Activated CD4-positive, alpha-beta T cell treated with anti-CD3 and anti-CD28 coated beads, Interleukin-2, amount 10 ng/mL, durations not matched to agents 7 days and 5 days (primary cell): ENCODE measurements around the gene PDCD1LG2. TPM values are rescaled to one million over a fixed set of nuclear protein-coding genes. Genes with fewer than 3 reads are reported as not detected.
"Not testable (repeated sequence)": the region's sequence is repeated elsewhere in the genome, so short reads cannot be mapped to it uniquely, and the experiment has no call there.

Source experiments
- CTCF ChIA-PET: fragments of 350-600 bp; sonication (Branson Sonifier 250); formaldehyde crosslinking; loops from one replicate; lab custom pipeline; 2021; ENCODE audit warnings: antibody characterized with exemption; lab: Charles Lee
- POLR2A ChIA-PET: fragments of 350-600 bp; sonication (Branson Sonifier 250); formaldehyde crosslinking; loops from one replicate; lab custom pipeline; 2021; ENCODE audit warnings: antibody characterized with exemption; lab: Charles Lee
- DNase-seq: peaks from one replicate; pipeline ENCODE4 v3.0.0-alpha.2; 2020
- H3K27ac Mint-ChIP-seq: one replicate; pipeline ENCODE4 v1.8.0; 2021; ENCODE audit warnings: mild to moderate bottlenecking, moderate library complexity, mixed read lengths
- H3K27me3 Mint-ChIP-seq: one replicate; pipeline ENCODE4 v1.8.0; 2021; ENCODE audit warnings: mixed read lengths
- H3K36me3 Mint-ChIP-seq: one replicate; pipeline ENCODE4 v1.8.0; 2021; ENCODE audit warnings: low read depth, mixed read lengths
- H3K4me1 Mint-ChIP-seq: one replicate; pipeline ENCODE4 v1.8.0; 2021; ENCODE audit warnings: mixed read lengths
- H3K4me3 Mint-ChIP-seq: one replicate; pipeline ENCODE4 v1.8.0; 2021; ENCODE audit warnings: mild to moderate bottlenecking, moderate library complexity, mixed read lengths
- H3K9me3 Mint-ChIP-seq: one replicate; pipeline ENCODE4 v1.8.0; 2021; ENCODE audit warnings: mixed read lengths
- total RNA-seq, 2 experiments: library from RNA; stranded (reverse); gene quantifications; one replicate each; pipeline ENCODE4 v1.2.3, GENCODE V29; 2021

PDCD1LG2 gene
- total RNA-seq, 2 experiments from 2014 or later = 2.2 TPM

DNA sequence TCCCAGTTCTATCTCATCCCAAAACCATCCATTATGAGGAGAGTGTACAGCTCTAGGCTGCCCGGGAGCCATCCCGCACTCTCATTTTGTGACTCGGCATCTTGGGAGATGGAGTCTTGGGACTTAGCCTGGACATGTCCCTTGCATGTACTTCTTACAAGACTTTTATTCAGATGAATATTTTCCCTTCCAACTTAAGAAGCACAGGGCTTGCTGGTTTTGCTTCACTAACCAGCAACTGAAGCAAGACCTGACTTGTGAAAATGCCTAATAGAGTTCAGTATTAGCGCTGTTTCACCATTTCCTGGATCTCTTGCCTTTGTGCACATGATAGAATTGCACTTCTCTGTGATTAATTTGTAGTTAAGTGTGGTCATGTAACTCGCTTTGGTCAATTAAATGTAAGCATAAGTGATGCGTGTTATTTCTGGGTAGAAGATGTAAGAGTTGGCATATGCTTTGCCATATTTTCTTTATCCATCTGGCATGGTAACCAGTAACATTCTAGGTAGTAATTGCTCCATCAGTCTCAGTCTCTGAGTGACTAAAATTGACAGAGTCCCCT is 55.8 kb downstream of the PDCD1LG2 start:
- no peaks in the 10 kb centered on the region for H3K27me3 Mint-ChIP-seq
- ChIA-PET CTCF (interaction anchor here (0.7 kb wide), 1 partner anchor 200 kb away, joined by 3 read pairs; no protein-coding TSS in a partner anchor), POLR2A (no interaction called here)
- no peak for DNase-seq
- no peak overlapping the region for H3K27ac Mint-ChIP-seq
- peaks cover 35% of the 10 kb centered on the region for H3K4me1 Mint-ChIP-seq
- peaks cover 32% of the 10 kb centered on the region for H3K36me3 Mint-ChIP-seq
- peaks cover 10% of the 10 kb centered on the region for H3K9me3 Mint-ChIP-seq
- no peak overlapping the region for H3K4me3 Mint-ChIP-seq

DNA sequence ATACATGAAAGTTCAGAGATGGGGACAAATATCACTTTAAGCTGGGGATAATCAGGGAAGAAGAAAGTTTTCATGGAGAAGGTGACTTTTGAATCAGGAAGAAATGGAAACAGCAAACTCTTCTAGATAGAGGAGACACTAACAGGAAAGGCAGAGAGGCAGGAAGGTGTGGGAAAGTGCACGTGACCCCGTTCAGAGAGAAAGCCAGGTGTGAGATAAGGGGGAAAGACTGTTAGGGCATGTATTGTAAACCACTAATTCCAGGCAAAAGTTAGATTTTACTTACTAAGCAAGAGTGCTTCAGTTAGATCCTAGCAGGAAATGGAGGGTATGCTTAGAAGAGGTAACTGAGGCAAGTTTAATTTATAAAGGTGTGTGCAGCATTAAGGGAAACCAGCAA is 58.5 kb downstream of the PDCD1LG2 start:
- no peaks in the 10 kb centered on the region for H3K27me3 Mint-ChIP-seq
- H3K27ac Mint-ChIP-seq = no peak overlapping the region
- ChIA-PET CTCF (interaction anchor here (2.3 kb wide), 1 partner anchor 11 kb away, joined by 15 read pairs; no protein-coding TSS in a partner anchor), POLR2A (no interaction called here)
- H3K4me1 Mint-ChIP-seq = peaks cover 17% of the 10 kb centered on the region
- H3K36me3 Mint-ChIP-seq = peaks cover 25% of the 10 kb centered on the region
- no peak overlapping the region for H3K4me3 Mint-ChIP-seq
- DNase-seq = no peak
- H3K9me3 Mint-ChIP-seq = no peaks in the 10 kb centered on the region

DNA sequence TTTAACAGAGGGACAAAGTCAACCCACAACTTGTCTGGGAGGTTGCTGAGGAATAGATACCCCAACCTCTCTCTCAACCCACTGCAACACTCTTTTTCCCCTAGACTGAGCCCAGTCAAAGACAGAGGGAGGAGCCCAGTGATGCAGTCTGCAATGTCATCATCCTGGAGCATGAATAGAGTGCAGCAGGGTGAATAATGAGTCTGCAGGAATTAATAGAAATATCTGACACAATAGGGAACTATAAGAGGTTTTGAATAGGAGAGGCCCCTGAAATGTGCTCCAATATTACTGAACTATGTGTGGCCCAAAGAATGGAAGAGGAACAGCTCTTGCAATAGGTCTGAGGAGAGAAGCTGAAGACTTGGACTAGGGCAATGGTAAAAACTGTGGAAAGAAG is 59.1 kb downstream of the PDCD1LG2 start:
- POLR2A ChIA-PET = no interaction called here
- Mint-ChIP-seq H3K4me1 (peaks cover 17% of the 10 kb centered on the region), H3K36me3 (peaks cover 23% of the 10 kb centered on the region), H3K4me3 (no peak overlapping the region), H3K27ac (no peak overlapping the region), H3K27me3 (no peaks in the 10 kb centered on the region), H3K9me3 (no peaks in the 10 kb centered on the region)
- DNase-seq = no peak
- CTCF ChIA-PET = interaction anchor here (1.1 kb wide), 1 partner anchor 11 kb away, joined by 3 read pairs; no protein-coding TSS in a partner anchor

DNA sequence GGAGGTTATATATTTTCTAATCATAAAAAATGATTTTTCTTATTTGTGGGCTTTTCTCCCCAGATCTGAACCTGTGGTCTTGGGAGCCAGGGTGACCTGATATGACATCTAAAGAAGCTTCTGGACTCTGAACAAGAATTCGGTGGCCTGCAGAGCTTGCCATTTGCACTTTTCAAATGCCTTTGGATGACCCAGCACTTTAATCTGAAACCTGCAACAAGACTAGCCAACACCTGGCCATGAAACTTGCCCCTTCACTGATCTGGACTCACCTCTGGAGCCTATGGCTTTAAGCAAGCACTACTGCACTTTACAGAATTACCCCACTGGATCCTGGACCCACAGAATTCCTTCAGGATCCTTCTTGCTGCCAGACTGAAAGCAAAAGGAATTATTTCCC is 59.6 kb downstream of the PDCD1LG2 start:
- no peak for DNase-seq
- ChIA-PET POLR2A (no interaction called here), CTCF (interaction anchor here (1.0 to 1.4 kb wide), 4 partner anchors 10 to 30 kb away, joined by 3 to 6 read pairs (median 3); no protein-coding TSS in a partner anchor)
- Mint-ChIP-seq H3K27ac (no peak overlapping the region), H3K27me3 (no peaks in the 10 kb centered on the region), H3K4me1 (peaks cover 17% of the 10 kb centered on the region), H3K4me3 (no peak overlapping the region), H3K36me3 (peaks cover 20% of the 10 kb centered on the region), H3K9me3 (no peaks in the 10 kb centered on the region)

DNA sequence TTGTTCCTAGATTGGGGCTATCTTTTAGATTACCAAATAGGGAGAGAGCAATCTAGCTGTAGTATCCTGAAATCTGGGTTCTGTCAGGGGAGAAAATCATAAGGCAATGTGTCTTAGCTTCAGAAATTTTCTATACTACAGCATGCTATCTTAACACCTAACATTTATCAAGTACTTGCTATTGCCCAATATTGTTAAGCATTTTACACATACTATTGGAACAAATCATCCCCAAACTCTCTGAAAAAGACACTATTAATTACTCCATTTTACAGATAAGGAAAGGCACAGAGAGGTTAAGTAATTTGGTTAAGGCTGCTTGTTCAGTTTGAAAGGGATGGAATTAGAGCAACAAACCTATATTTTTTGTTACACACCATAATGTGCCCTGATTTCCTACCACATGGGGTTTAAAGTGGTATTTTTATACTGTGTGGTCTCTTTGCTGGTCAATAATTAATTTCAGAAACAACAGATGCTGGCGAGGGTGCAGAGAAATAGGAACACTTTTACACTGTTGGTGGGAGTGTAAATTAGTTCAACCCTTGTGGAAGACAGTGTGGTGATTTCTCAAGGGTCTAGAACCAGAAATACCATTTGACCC is 61.4 kb downstream of the PDCD1LG2 start:
- H3K4me3 Mint-ChIP-seq = no peak overlapping the region
- H3K9me3 Mint-ChIP-seq = peaks cover 2% of the 10 kb centered on the region
- H3K27ac Mint-ChIP-seq = no peak overlapping the region
- POLR2A ChIA-PET = no interaction called here
- H3K36me3 Mint-ChIP-seq = peaks cover 22% of the 10 kb centered on the region
- CTCF ChIA-PET = no interaction called here
- no peak for DNase-seq
- no peaks in the 10 kb centered on the region for H3K27me3 Mint-ChIP-seq
- H3K4me1 Mint-ChIP-seq = peaks cover 18% of the 10 kb centered on the region

DNA sequence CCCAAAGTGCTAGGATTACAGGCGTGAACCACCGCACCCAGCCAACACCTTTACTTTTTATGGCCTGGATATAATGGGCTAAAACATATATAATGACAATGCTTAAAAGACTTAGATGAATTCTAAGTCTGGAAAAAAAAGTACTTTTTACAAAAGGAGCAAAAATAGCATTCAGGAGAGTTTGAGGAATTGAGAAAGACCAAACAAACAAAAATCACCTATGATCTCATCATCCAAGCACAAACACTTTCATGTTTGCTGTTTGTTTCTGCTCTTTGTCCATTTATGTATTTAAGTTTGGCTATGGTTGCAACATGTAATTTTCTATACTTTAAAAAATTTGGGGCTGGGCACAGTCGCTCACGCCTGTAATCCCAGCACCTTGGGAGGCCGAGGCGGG is 63.8 kb downstream of the PDCD1LG2 start:
- H3K9me3 Mint-ChIP-seq = peaks cover 2% of the 10 kb centered on the region
- H3K27ac Mint-ChIP-seq = no peak overlapping the region
- H3K27me3 Mint-ChIP-seq = no peaks in the 10 kb centered on the region
- peaks cover 14% of the 10 kb centered on the region for H3K4me1 Mint-ChIP-seq
- CTCF ChIA-PET = interaction anchor here (1.0 to 1.3 kb wide), 2 partner anchors 9 to 72 kb away, joined by 3 to 4 read pairs; no protein-coding TSS in a partner anchor
- H3K4me3 Mint-ChIP-seq = no peak overlapping the region
- POLR2A ChIA-PET = no interaction called here
- no peak for DNase-seq
- peaks cover 23% of the 10 kb centered on the region for H3K36me3 Mint-ChIP-seq

DNA sequence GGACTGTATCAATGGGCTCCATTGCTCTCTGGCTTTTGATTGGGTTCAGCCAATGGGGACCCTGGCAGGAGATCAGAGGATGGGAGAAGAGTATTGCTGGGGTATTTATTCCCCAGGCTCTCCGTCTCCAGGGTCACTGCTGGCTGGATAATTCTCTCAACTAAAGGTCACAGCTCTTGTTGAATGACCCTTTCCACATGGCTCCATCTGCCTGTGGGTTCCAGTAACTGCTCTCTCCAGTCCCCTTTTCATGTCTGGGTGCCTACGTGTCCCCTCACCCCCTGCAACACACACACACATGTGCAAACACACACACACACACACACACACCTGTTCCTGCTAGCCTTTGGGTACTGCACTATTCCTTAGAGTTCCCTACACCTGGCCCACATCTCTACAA is 64.7 kb downstream of the PDCD1LG2 start:
- ChIA-PET CTCF (interaction anchor here (0.6 to 1.3 kb wide), 6 partner anchors 8 to 815 kb away, joined by 3 to 6 read pairs (median 3); no protein-coding TSS in a partner anchor), POLR2A (no interaction called here)
- Mint-ChIP-seq H3K36me3 (peaks cover 22% of the 10 kb centered on the region), H3K4me1 (peaks cover 16% of the 10 kb centered on the region), H3K27ac (no peak overlapping the region), H3K4me3 (no peak overlapping the region), H3K27me3 (no peaks in the 10 kb centered on the region), H3K9me3 (peaks cover 2% of the 10 kb centered on the region)
- DNase-seq = no peak

DNA sequence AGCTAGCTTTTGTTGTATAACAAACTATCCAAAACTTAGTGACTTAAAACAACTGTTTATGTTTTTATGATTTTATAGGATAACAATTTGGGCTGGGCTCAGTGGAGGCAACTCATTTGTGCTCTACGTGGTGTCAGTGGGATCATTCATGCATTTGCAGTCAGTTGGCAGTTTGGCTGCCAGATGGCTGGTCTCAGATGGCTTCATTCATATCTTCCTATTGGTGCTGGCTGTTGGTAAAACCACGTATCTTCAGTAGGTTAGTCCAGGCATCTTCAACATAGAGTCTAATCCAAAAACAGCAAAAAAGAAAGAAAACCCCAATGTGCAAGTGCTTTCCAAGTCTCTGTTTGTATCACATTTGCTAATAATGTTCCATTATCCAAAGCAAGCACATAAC is 66.9 kb downstream of the PDCD1LG2 start:
- H3K4me3 Mint-ChIP-seq = no peak overlapping the region
- no peak overlapping the region for H3K27ac Mint-ChIP-seq
- peaks cover 33% of the 10 kb centered on the region for H3K4me1 Mint-ChIP-seq
- ChIA-PET POLR2A (no interaction called here), CTCF (interaction anchor here (1.2 kb wide), 1 partner anchor 19 kb away, joined by 4 read pairs; no protein-coding TSS in a partner anchor)
- DNase-seq = no peak
- H3K36me3 Mint-ChIP-seq = peaks cover 19% of the 10 kb centered on the region
- no peaks in the 10 kb centered on the region for H3K27me3 Mint-ChIP-seq
- peaks cover 11% of the 10 kb centered on the region for H3K9me3 Mint-ChIP-seq

DNA sequence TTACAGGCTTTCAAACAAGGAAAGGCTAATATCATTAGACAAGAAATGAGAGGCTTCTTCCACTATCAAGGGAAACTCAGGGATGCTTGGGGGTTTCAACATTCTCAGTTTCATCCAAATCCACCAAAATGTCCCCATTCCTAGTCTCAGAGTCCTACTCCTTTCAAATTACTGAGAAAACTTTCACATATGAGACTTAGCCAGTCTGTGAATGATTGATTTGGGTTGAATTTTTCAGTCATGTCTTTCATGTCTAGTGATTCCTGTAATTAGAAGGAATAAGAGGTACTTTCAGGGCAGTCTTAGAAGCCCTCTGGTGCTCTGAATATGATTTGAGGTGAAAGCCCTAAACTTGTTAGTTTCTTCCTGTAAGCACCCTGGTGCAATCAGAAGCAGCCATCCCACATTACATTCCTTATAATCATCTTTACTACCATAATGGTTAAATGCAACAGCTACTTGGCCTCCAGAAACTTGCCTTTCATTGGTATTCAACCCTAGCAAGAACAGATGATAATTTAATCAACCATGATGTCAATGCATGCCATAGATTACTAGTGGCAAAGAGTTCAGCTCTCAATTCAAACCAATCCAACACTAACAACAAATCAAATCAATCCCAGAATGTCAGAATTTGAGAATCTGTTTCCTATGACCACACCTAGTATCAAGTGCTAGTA is 67.8 kb downstream of the PDCD1LG2 start:
- Mint-ChIP-seq H3K36me3 (peaks cover 18% of the 10 kb centered on the region), H3K4me1 (peaks cover 42% of the 10 kb centered on the region), H3K4me3 (no peak overlapping the region), H3K27me3 (no peaks in the 10 kb centered on the region), H3K9me3 (peaks cover 11% of the 10 kb centered on the region), H3K27ac (no peak overlapping the region)
- DNase-seq = no peak
- ChIA-PET POLR2A (no interaction called here), CTCF (no interaction called here)

DNA sequence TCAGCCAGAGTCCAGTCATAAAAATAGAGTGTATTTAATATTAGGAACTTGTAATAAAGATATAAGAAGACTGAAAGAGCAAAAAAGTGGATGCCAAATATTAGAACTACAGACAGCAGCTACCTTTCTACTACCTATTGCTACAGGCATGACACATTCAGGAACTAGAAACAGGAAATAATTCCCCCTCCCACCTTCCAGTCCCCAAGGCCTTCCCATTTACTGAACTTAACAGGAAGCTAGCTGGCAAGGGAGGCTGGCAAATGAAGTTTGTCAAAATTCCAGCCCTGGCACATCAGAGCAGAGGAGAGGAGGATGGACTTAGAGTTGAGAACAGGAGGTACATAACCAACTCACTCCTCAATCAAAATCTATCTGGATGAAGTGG is 68.4 kb downstream of the PDCD1LG2 start:
- ChIA-PET CTCF (no interaction called here), POLR2A (no interaction called here)
- H3K27me3 Mint-ChIP-seq = no peaks in the 10 kb centered on the region
- no peak overlapping the region for H3K27ac Mint-ChIP-seq
- H3K4me1 Mint-ChIP-seq = peaks cover 45% of the 10 kb centered on the region
- peaks cover 11% of the 10 kb centered on the region for H3K9me3 Mint-ChIP-seq
- peaks cover 20% of the 10 kb centered on the region for H3K36me3 Mint-ChIP-seq
- DNase-seq = no peak
- H3K4me3 Mint-ChIP-seq = no peak overlapping the region

DNA sequence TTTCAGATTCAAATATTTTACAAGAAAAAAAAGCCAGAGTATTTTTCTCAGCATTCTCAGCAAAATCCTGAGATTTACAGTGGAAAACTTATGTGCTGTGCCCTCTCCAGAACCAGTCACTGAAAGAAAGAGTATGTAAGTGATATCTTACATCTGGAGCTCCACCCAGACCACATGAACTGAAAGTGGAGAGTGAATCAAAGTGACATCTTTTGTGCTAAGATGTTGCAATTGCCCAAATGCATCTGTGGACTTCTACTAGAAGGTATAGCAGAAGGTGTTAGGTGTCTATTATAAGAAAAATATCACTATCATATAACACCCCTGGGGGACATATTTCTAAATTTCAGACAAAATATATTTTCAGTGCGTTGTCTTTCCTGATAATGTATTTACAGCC is 69.5 kb downstream of the PDCD1LG2 start:
- ChIA-PET CTCF (interaction anchor here (0.7 to 1.1 kb wide), 4 partner anchors 11 to 812 kb away, joined by 3 read pairs; partner anchors contain the start of gene PDCD1LG2), POLR2A (no interaction called here)
- Mint-ChIP-seq H3K36me3 (peaks cover 20% of the 10 kb centered on the region), H3K9me3 (peaks cover 11% of the 10 kb centered on the region), H3K27ac (no peak overlapping the region), H3K4me1 (peaks cover 50% of the 10 kb centered on the region), H3K27me3 (no peaks in the 10 kb centered on the region), H3K4me3 (no peak overlapping the region)
- no peak for DNase-seq

DNA sequence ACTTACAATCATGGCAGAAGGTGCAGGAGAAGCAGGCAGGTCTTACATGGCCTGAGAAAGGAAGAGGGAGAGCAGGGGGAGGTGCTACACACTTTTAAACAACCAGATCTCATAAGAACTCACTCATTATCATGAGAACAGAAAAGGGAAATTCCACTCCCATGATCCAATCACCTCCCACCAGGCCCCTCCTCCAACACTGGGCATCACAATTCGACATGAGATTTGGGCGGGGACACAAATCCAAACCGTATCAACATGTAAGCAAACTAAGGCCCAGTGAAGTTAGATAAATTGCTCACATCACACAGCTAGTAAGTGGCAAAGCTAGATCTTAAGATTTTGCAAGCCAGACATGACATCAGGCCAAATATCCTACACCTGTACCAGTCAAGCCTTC is 70.3 kb downstream of the PDCD1LG2 start:
- no peak overlapping the region for H3K27ac Mint-ChIP-seq
- H3K9me3 Mint-ChIP-seq = peaks cover 8% of the 10 kb centered on the region
- H3K4me1 Mint-ChIP-seq = peaks cover 53% of the 10 kb centered on the region
- no peak overlapping the region for H3K4me3 Mint-ChIP-seq
- no peak for DNase-seq
- CTCF ChIA-PET = interaction anchor here (0.7 to 1.1 kb wide), 3 partner anchors 21 to 813 kb away, joined by 3 read pairs; no protein-coding TSS in a partner anchor
- POLR2A ChIA-PET = no interaction called here
- peaks cover 22% of the 10 kb centered on the region for H3K36me3 Mint-ChIP-seq
- H3K27me3 Mint-ChIP-seq = no peaks in the 10 kb centered on the region

DNA sequence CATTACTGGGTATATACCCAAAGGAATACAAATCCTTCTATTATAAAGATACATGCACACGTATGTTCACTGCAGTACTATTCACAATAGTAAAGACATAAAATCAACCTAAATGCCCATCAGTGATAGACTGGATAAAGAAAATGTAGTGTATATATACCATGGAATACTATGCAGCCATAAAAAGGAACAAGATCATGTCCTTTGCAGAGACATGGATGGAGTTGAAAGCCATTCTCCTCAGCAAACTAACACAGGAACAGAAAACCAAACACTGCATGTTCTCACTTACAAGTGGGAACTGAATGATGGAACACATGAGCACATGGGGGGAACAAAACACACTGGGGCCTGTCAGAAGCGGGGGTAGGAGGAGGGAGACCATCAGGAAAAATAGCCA is 71.4 kb downstream of the PDCD1LG2 start:
- H3K27ac Mint-ChIP-seq, POLR2A ChIA-PET, H3K27me3 Mint-ChIP-seq, H3K4me3 Mint-ChIP-seq, DNase-seq, H3K9me3 Mint-ChIP-seq: not testable (repeated sequence)
- H3K36me3 Mint-ChIP-seq = peaks cover 29% of the 10 kb centered on the region
- peaks cover 63% of the 10 kb centered on the region for H3K4me1 Mint-ChIP-seq
- CTCF ChIA-PET = interaction anchor here (1.0 to 2.9 kb wide), 3 partner anchors 19 to 131 kb away, joined by 3 to 9 read pairs (median 6); partner anchors contain the start of gene CD274
